ENCODE data around the gene CASKIN2. TPM values are rescaled to one million over a fixed set of nuclear protein-coding genes. Genes with fewer than 3 reads are reported as not detected.

Gene CASKIN2, protein sequence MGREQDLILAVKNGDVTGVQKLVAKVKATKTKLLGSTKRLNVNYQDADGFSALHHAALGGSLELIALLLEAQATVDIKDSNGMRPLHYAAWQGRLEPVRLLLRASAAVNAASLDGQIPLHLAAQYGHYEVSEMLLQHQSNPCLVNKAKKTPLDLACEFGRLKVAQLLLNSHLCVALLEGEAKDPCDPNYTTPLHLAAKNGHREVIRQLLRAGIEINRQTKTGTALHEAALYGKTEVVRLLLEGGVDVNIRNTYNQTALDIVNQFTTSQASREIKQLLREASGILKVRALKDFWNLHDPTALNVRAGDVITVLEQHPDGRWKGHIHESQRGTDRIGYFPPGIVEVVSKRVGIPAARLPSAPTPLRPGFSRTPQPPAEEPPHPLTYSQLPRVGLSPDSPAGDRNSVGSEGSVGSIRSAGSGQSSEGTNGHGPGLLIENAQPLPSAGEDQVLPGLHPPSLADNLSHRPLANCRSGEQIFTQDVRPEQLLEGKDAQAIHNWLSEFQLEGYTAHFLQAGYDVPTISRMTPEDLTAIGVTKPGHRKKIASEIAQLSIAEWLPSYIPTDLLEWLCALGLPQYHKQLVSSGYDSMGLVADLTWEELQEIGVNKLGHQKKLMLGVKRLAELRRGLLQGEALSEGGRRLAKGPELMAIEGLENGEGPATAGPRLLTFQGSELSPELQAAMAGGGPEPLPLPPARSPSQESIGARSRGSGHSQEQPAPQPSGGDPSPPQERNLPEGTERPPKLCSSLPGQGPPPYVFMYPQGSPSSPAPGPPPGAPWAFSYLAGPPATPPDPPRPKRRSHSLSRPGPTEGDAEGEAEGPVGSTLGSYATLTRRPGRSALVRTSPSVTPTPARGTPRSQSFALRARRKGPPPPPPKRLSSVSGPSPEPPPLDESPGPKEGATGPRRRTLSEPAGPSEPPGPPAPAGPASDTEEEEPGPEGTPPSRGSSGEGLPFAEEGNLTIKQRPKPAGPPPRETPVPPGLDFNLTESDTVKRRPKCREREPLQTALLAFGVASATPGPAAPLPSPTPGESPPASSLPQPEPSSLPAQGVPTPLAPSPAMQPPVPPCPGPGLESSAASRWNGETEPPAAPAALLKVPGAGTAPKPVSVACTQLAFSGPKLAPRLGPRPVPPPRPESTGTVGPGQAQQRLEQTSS (N-terminal part only)
- 3.0 and 6.0 TPM in 2 replicates for total RNA-seq (2014; rRNA removed; shearing (Covaris generic))

DNA sequence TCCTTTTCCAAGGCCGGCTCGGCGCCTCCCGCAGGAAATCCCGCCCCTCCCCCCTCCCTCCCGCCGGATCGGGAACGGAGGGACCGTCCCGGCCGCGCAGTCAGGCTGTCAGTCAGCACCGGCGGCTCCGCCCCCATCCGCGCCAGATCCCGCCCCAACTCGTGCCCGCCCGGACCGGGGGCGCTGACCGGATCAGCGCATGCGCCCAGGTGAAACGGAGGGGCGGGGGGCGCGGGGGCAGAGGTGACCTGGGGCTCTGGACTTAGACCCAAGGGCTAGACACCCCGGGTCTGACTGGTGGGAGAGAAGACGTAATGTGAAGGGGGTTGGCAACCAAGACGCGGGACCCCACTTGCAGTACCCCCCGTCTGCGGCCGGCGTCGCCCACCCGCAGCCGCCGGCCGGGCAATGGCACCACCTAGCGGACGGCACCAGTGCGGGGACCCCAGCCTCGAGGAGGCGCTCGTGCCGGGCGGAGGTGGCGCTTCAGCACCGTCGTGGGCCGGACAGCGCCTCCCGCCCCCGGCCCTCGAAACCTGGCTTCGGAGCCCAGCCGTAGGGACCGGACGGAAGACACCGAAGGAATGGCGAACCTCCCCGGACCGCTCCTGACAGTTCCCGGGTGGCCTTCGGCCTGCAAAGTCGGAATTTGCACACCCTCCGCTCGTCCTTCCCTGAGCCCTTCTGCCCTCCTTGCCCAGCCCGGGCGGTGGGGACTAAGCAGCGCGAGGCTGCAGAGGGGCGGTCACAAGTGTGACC, at the start of gene CASKIN2:
Gene CASKIN2, minus strand, starts transcription at position 42 of the 759 bp plus-strand sequence. CDS start 1,733 bp downstream, outside the sequence.
- peak; percentile 97 for DNase-seq (ENCODE audit: low read depth)

DNA sequence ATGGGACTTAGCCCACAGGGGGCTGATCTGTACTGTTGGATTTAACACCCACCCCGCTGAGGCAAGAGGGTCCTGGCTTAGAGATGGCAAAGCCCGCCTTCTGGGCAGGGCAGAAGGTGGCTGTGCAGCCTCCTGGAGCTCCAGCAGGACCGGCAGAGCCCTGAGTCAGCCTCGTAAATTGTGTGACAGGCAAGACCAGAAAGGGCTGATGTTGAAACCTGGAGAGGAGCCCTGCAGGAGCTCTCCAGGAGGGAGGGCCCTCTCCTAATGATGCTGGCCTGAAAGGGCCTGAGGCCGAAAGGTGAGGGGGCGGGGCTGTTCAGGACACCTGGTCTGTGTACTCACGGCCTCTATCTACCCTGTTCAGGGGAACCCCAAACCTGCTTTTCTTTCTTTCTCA, 49.7 kb upstream of the CASKIN2 start:
- no peak for DNase-seq (ENCODE audit: low read depth)

DNA sequence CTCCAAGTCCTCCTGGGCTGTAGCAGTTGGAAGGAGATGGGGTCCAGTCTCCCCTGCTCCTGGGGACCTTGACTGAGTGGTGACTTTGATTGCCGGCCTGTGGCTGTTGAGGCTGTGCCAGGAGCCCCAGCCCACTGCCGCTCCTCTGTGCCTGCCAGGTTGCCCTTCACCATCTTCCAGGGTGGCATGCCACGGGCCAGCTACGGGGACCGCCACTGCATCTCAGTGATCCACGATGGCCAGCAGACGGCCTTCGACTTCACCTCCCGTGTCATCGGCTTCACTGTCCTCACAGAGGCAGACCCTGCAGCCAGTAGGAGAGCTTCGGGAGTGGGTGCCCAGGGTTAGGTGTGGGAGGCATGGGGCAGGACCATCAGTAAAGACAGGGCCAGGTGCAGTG, 48.9 kb upstream of the CASKIN2 start:
- no peak for DNase-seq (ENCODE audit: low read depth)

DNA sequence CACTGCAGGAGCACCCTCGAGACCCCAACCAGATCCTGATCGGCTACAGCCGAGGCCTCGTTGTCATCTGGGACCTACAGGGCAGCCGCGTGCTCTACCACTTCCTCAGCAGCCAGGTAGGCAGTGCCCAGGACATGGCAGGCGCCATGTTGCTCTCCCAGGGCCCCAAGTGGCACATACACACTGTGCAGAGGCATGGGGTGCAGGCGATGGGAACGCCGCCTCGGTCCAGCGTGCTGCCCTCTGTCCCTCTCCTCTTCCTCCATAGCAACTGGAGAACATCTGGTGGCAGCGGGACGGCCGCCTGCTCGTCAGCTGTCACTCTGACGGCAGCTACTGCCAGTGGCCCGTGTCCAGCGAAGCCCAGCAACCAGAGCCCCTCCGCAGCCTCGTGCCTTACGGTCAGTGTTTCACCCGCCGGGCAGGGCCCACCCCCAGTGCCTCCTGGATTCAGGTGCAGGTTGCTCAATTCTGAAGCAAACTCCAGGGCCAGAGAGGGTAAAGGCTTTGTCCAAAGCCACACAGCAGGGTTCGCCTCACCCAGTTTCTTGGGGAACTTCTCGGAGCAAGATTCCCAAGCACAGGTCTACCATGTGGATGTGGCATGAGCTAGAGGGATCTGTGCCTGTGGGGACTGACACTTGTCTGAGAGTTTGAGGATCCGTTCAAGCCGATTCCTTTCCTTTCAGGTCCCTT, 47.9 kb upstream of the CASKIN2 start:
- DNase-seq (ENCODE audit: low read depth), result no peak

DNA sequence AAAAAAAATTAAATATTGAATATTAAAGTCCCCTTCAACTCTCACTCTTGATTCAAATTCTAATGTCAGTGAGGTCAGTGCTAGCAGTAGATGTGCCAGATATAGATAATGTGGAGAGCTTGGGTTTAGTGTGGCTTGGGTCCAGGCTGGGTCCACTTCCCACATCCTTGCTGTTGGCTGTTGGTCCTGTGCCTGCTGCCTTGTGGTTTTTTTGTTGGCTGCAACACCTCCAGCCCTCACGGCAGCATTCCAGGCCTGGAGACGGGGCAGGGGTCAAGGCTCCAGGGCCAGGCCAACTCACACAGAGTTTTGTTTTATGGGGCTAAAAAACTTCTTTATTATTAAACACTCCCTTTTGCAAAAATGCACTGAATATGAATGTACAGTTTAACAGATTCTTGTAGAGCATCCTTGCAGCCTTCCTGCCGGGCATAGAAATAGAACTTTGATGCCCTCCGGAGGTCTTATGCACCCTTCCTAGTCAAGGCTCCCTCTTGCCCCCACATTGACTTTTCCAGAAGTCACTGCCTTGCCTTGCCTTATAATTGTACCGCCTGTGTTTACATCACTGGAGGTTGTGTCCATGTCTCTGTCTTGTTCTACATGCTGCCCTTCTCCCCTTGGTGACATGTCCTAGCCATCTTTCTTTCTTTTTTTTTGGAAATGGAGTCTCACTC, 46.7 kb upstream of the CASKIN2 start:
- no peak for DNase-seq (ENCODE audit: low read depth)

DNA sequence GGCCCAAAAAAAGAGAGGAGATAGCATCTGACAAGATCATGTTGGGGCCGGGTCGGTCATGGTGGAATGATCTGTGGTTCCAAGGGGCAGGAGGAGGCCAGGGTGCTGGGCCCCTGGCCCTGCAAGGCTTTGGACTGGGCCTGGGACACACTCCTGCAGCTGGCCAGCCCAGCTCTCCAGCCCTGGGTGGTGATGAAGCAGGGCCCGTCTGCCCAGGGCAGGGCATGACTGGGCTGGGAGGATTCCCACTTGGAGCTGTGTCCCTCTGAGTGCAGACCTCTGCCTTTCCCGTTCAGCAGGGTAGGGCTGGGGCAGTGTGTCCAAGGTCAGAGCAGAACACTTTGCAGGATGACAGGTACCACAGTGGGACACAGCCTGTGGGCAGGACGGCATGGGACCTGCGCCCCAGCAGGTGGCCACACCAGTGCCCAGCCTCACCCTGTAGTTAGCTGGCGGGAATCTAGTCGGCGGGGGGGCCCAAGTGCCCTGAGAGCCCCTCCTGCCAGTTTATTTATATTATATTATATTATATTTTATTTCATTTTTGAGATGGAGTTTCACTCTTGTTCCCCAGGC, 44.7 kb upstream of the CASKIN2 start:
- no peak for DNase-seq (ENCODE audit: low read depth)

DNA sequence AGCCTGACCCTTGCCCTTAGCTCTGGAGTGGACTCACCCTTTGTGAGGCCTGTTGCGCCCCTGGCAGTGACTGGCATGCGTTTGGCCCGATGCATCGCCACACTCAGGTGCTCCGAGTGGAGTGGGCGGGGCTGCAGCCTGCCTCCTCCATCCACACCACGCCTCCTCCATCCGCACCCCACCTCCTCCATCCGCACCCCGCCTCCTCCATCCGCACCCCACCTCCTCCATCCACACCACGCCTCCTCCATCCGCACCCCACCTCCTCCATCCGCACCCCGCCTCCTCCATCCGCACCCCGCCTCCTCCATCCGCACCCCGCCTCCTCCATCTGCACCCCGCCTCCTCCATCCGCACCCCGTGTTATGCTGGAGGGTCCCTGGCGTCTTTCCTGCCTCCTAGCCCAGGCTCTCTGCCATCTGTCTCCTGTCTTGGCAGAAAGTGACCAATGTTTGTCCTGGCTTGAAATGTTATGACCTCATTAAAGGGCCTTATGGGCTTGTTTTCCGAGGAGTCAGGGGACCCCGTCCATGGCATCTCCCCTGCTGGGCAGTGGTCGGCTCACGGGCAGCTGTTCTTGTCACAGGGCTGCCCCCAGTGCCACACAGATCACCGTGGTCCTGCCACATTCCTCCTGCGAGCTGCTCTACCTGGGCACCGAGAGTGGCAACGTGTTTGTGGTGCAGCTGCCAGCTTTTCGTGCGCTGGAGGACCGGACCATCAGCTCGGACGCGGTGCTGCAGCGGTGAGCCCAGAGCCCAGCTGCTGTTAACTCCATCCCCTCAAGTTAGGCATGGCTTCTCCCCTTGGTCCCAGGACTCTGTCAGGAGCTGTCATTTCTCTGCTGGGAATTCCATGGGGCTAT, 43.6 kb upstream of the CASKIN2 start:
- no peak for DNase-seq (ENCODE audit: low read depth)

DNA sequence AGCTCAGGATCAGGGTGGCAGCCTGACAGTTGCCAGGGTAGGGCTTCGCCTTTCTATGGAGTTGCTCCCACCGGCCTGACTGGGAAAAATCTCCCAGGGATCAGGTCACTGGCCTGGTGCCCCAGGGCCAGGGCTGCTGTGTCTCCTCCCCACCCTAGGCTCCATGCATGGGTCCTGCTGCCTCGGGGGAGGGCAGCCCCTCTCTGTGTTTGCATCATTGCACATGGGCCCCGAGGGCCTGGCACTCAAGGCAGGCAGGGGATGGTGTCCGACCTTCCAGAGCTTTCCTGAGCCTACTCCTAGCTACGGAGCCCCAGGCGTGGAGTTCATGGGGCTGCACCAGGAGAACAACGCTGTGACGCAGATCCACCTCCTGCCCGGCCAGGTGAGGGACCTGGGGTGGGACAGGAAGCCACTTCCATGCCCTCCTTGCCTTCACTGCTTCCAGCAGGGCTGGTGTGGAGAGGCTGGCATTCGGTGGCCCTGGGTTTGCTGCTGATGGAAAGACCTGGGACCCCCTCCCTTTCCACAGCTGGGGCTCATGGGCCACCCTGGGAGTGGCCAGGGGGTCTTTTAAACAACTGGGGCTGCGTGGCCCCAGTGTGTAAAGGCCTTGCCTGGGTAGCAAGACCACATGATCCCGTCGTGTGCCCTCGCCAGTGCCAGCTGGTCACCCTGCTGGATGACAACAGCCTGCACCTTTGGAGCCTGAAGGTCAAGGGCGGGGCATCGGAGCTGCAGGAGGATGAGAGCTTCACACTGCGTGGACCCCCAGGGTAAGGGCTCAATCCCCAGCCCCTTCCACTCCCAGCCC, 42.7 kb upstream of the CASKIN2 start:
- no peak for DNase-seq (ENCODE audit: low read depth)

DNA sequence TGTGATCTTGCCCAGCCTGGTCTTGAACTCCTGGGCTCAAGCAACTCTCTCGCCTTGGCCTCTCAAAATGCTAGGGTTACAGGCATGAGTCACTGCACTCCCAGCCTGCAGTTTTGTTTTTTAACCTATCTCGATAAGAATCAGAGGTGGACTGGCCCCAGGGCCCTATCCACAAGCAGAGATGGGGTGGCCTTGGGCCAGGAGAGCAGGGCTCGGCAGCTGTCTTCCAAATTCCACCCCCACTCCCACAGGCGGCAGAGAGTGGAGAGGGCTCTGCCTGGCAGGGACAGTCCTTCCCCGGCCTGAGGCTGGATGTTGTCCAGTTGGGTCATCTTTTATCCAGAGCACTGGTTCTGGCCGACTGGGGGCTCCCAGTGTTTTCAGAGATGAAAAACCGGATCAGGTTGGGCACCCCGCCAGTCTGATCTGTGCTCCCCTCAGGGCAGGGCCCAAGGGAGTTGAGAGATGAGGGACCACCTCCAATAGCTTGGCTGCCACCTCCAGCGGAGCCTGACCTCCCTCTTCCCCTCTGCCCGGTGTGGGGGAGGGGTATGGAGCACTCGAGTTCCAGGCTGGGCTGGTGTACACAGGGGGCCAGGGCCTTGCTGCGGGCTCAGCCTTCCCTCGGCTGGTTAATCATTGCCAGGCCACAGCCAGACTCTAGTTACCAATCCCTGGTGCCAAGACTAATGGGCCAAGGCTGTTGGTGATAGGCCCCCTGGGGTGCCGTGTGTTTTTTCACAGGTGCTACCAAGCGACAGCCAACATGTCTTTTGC, 41.9 kb upstream of the CASKIN2 start:
- DNase-seq (ENCODE audit: low read depth), result peak; percentile 58

DNA sequence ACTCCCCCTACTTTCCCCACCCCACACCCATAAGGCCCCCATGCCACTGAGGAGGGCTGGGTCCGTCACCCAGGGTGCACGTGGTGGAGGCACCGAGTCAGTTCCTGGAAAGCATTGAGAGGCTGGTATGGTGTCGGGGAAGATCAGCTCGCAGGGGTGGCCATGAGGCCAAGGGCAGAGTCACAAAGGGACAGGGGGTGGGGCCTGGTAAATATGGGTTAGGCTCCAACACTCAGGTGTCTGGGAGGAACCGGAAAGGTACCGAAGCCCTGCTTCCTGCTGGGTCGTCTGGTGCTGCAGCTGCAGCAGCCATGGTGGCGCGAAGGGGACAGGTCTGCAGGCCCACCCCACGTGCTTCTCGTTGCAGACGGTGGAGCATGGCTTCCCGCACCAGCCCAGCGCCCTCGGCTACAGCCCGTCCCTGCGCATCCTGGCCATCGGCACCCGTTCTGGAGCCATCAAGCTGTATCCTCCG, 40.4 kb upstream of the CASKIN2 start:
- no peak for DNase-seq (ENCODE audit: low read depth)

DNA sequence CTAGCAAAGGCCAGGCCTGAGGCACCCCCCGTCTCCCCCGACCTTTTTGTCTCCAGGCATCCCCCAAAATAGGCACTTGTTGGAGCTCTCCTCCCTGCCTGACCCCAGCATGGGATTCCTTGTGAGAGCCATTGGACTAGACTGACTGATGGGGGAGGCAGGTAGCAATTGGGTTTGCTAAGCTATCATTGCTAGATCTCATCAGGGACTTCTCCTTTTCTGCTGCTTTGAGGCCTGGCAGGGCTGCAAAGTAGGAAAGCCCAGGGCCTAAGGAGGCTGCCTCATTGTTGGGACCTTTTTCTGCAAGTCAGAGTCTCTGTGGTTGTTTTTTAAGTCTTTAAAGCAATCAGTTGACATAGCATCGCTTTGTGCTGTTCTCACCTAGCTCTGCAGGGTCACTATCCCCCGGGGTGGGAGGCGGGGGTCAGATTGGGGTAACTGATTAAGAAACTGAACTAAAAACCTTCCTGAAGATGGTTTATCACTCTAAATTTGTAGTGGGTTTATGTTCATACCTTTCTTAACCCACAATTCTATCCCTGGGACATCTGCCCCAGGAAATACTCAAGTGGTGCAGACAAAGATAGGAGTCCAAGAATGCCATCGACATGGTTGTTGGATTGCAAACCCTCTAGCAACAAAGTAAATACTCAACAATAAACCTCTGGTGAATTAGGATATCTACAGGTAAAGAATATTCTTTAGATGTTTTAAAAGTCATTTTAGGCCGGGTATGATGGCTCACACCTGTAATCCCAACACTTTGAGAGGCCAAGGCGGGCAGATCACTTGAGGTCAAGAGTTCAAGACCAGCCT, 38.2 kb upstream of the CASKIN2 start:
- no peak for DNase-seq (ENCODE audit: low read depth)

DNA sequence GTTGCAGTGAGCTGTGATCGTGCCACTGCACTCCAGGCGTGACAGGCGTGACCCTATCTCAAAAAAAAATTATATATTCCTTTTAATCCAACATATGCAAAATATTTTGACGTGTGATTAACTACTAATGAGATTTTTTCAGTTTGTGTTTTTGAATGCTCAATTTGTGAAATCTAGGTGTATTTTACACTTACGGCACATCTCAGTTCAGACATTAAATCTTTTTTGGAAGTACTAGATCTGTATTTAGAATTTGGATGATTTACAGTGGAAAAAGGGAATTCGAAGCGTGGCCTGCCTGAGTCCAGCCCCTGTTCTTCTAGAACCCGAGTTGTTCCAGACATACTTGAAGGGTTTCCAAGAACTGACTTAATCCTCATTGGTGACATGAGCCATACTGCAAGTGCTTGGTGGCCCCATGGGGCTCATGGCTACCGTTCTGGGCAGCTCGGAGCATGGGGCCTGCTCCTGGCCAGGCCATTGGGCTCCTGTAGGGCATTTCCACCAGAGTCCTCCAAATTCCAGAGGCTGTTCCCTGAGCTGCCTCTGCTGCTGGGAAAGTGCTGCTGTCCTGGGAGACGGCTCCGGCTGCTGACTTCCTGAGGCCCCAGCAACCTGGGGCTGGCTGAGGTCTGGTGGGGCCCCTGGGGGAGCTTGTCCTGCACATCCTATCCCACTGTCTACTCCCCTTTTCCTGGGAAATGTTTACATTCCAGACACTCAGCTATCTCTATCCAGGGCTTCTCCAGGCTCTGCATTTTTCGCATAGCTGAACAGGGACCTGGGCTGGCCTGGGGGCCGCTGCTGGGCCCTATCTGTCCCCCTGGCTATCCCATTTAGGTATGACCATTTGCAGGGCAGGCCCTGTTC, 37.3 kb upstream of the CASKIN2 start:
- no peak for DNase-seq (ENCODE audit: low read depth)

DNA sequence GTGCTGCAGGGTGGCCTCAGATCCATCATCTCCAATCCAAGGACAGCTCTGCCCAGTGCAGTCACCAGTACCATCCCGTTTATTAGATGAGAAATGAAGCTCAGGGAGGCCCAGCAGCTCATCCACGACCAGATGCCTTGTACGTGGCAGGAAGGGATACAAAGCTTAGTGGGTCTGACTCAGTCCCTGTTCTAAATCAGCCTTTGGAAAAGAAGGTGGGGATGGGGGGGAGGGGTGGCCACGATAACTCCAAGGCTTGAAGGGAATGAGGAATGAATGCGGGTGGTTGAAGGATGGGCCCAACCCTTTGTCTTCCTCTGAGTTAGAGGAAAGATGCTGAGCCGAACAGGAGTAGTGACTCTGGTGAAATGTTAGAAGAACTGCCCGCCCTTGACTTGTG, 35.9 kb upstream of the CASKIN2 start:
- no peak for DNase-seq (ENCODE audit: low read depth)

DNA sequence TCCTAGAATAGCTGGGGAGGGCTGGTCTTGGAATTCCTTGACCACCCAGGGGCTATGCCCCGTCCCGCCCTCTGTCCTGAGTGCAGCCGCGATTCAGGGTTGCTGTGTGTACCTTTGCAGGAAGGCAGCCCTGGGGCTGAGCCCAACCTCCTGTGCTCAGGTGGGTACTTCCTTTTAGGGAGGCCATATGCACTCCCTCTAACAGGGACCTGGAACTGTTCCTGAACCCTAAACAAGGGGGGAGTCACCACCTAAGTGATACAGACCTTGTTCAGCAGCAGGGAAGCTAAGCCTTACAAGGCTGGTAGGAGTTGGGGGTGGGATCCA, 34.8 kb upstream of the CASKIN2 start:
- DNase-seq (ENCODE audit: low read depth), result no peak
